Stimulated activated naive CD4-positive, alpha-beta T cell treated with Interleukin-2 at 50 U/mL for 16 hours (primary cell): ENCODE measurements around the gene ARFGAP1.

ENCODE experiments used
- DNase-seq: peaks from one replicate; lab custom pipeline; 2025; lab: John Stamatoyannopoulos, UW

The ARFGAP1 gene

DNA sequence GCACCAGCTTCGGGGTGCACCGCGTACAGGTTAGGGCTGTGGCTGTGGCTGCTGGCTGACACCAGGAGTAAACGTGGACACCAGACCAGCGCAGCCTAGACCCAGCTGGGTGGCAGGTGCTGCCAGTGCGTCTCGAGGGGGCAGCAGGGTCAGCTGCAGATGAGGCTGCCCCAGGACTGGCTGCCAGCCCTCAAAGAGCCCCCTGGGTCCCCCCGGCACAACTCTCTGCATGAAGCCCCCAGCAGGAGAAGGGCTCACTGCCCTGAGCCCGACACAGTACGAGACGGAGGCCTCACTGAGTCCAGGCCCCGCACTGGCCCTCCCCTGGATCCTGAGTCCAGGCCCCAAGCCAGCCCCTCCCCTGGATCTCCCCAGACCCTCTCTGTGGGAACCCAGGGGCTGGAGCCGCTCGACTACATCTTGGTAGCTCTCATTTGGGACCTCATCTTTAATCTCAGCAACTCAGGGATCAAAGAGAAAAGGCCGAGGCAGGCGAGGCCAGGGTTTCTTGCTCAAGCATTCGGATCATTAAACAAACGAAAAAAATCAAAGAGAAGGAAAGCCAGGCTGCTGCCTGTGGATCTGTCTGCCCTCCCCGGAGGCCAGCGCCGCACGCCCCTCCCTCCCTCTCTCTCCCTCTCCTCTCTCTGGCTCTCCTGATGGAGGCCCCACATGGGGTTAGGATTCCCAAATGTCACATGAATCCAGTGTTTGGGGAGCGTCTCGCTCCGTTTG is 11.4 kb upstream of the ARFGAP1 start:
- no peak for DNase-seq

DNA sequence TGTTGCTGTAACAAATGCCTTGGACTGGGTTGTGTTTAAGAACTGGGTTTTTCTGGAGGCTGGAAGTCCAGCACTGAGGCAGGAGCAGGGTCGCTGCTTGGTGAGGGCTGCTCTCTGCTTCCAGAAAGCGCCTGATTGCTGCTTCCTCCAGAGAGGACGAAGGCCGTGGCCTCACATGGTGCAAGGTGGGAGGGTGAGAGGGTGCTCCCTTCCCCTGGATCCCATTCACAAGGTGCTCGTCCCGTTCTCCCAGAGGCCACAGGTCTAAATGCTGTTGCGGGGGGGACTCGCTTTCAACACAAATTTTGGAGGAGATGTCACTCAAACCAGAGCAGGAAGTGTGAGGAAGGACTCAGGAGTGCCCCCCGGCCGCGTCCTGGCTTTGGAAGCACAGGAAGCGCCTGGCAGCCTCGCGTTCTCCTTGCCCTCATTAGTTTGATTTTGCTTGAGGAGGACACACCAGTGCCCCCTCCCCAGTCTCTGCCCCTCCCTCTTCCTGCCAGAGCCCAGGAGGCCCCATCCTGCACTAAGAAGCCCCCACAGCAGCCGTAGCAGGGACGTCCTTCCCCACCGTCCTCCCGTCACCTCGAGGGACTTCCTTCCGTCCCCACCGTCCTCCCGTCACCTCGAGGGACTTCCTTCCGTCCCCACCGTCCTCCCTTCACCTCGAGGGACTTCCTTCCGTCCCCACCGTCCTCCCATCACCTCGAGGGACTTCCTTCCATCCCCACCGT is 10.7 kb upstream of the ARFGAP1 start:
- DNase-seq = no peak

DNA sequence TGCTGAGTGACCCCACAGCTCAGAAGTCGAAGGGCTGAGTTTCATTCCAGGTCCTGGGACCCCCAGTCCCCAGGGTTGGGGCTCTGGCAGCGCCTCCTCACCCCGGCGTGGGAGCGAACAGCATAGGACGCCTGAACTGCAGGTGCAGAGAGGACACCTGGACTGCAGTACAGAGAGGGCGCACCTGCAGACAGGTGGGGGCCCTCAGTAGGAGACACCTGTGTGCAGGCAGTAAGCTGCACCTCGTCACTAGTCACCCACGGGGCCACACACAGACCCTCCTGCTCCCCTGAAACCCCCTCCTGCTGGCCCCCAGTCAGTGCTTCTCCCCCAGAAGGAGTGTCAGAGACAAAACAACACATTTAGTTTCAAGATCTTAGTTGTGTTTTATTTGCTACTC is 9.8 kb upstream of the ARFGAP1 start:
- no peak for DNase-seq

DNA sequence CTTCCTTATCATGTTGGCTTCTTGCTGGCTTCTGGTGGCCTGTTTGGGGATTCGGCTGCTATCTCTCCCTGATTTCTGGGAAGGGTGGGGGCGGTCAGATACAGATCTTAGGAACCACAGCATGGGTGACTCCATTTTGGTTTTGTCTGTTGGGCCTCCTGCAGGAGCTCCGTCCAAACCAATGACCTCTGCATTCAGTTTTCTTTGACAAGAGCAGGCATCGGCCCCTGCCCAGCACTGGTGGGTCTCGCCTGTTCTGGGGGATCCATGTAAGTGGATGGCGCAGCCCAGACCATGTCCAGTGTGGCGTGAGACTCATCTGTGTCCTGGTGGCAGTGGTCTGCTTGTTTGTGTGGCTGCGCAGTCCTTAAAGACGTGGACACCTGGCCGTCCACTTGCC is 8.6 kb upstream of the ARFGAP1 start:
- no peak for DNase-seq

DNA sequence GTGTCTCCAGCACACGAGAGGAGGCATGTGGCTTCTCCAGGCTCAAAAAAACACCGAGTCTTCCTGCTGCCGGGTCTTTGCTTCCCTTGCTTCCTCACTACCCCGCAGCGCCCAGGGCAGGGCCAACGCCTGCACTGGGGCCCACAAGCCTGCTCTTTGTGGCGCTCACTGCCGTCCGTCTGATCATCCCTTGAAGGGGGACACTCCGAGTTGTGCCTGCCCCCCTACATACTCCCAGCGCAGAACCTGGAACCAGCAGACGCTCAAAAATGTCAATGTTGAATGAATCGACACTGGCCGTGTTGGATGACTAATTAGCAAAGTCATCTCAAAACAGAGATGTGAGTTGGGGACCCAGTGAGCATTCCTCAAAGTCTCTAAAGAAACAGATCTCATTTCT is 8.1 kb upstream of the ARFGAP1 start:
- no peak for DNase-seq

DNA sequence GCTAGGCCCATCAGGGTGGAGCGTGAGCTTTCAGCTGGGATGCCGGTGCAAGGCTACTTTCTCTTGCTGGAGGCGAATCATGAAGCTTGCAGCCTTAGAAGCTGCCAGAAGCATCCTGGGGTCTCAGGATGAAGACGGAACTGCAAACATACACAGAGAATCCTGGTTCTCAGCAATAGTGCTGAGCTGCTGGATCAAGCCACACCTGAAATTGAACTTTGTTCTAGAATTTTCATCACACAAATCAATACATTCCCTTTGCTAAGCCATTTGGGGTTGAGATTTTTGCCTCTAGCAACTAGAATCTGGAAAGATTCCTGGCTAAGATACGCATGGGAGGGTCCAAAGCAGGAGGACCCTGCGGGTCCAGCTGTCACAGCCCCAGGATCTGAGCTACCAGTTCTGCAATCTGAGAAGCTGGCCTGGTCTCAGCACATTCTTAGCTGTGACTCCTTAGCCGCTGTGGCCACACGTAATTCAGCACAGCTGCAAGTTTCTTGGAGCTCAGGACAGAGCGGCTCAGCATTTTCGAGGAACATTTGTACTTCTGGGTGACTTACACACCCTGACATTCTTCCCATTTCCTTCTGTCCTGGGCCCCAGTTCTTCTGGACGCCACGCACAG is 6.6 kb upstream of the ARFGAP1 start:
- DNase-seq = no peak

DNA sequence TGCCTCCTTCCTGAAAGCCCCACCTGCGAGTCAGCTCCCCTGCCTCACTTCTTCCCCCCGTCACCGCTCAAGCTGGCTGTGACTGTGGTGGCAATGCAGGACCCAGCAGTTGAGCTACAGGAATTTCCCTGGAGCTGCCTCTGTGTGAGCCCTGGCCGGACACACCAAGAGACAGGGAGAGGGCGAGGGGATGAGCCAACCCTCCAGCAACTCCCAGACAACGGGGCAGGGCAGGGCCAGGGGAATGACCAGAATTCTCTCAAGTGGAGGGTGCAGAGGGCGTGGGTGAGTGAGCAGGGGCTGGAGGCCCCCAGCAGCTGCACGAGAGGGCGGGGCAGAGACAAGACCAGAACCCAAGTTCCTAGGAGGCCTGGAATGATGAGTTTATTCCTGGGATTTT is 4.9 kb upstream of the ARFGAP1 start:
- DNase-seq = no peak

DNA sequence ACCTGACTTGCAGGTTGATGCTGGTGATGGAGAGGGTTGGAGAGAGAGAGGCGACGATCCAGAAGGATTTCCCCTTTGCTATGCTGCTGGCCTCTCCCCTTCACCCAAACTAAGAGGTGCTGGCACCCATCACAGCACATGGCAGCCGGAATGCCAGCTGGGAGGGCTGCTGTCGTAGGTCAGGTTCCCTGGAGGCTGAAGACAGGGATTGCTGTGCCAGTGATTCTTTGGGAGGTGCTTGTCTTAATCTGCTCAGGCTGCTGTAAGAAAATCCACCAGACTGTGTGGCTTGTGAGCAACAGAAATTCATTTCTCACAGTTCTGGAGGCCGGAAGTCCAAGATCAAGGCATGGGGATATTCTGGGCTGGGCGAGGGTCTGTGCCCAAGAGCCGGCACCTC is 4.4 kb upstream of the ARFGAP1 start:
- DNase-seq = no peak

DNA sequence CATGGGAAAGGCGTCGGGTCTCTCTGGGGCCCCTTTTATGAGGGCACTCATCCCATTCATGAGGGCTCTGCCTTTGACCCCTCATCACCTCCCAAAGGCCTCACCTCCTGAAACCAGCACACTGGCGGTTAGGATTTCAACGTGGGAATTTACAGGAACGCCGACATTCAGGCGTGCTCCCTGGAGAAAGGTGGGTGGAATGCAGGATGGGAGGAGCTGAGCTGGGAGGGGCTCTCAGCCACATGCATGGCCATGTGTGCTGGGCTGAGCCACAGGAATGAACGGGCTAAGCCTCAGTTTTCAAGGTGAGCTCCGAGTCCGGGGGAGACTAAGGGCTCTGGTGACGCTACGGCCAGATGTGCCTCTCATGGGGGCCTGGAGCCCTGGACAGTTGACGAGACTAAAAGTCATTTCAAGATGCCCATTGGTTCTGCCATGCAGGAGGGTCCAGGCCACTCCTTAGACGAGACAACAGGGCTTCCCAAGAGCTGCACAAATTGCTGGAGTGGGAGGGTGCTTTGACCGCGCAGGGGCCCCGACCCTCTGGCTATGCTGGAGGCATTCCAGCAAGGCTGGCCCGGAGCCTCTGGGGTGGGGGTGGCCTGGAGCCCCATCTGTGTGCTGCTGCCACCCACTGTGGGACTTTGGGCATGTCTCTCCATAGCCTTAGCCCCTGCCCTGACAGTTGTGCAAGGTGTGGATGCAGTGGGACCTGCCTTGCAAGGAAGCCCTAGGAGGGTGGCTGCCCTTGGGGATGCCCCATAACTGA is 3.8 kb upstream of the ARFGAP1 start:
- DNase-seq = no peak

DNA sequence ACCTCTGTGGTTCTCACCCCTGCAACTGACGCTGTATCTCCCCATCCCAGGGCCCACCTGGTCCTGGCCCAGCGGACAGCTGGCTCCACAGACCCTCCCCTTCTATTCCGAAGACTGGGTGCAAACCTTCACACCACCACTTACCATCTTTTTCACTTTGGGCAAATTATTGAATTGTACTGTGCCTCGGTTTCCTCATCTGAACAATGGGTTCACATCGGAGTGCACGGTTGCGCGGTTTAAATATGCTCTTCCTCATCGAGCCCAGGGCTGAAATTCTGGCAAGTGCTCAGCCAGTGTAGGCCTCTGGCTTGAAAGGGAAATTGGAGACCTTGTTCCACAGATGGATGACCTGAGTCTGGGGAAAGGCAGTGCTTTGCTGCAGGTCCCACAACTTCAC is 2.9 kb upstream of the ARFGAP1 start:
- no peak for DNase-seq

DNA sequence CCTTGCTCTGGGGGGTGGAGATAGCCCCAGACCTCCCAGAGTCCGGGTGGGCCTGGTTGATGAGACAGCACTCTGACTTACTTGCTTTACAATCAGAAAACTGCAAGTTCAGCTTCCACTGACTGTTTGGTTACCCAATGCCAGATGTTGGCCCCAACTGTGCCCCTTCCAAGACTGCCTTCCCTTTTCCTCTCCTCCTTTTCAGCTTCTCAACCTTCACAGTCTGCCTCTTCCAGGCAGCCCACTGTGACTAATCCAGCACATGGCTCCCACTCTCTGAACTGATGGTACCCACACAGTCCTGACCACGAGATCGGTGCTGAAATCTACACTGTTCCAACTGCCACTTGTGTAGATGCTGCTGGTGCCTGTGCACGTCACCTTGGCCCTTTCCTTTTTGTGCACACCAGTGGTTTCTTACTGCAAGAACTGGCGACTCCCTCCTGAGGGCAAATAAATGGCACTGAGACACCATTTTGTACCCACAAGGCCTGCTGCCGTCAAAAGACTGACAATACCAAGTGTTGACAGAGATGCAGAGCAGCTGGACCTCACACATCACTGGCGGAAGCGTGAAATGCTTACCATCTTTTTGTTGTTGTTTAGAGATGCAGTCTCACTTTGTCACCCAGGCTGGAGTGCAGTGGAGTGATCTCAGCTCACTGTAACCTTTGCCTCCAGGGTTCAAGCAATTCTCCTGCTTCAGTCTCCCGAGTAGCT is 1.8 kb upstream of the ARFGAP1 start:
- DNase-seq = no peak

DNA sequence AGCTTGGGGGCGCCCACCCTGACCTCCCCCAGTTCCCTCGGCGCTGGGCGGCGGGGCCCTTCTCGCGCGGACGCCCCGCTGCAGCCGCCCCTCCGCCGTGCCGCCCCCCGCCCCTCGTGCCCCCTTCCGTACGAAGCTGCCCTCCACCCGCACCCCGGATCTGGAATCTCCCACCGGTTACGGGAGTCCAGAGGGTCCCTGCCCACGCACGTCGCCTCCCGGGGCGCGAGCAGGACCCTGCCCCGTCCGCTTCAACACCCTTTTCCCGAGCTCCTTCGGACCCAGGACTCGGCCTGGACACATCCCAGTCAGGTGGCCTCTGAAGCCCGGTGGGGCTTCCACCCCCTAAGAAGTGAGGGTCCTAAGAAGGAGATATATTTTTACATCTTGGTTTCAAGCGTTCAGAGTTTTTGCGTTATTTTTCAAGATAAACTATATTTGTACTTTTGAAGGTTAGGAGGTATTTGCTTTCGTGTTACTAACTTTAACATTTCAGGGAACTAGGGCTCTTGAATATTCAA is 506 bp downstream of the ARFGAP1 start:
- DNase-seq = no peak

DNA sequence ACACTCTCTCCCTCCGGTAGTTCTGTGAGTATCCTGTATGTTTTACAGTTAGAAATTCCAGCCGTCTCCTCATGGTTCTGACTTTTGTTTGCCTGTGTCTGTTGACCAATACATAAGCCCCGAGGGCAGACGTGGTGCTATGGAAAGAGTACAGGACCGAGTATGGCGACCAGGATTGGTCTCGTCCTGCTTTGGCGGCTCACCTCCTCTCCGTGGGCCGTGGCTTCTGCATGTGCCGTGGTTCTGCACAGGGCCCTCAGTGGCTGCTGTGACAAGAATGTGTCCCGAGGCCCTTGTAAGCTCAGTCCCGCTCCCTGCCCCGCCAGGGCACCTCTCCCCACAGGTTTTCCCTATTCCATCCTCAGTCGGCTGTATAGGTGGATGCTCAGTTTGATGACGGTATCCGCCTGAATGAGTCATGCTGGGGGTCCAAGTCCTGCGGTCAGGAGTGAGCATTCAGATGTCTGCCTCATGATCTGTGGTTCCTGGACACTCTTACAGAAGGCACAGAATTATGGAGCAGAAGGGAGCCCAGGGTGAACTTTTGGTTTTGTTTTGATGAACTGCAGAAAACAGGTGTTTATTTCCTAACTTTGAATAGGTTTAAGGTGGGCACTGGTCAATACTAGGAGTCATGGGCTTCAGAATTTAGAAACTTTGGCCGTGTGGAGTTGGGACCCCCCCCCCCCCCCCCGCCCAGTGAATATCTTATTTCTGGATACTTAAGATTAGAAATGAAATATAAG is 1.2 kb downstream of the ARFGAP1 start:
- no peak for DNase-seq

DNA sequence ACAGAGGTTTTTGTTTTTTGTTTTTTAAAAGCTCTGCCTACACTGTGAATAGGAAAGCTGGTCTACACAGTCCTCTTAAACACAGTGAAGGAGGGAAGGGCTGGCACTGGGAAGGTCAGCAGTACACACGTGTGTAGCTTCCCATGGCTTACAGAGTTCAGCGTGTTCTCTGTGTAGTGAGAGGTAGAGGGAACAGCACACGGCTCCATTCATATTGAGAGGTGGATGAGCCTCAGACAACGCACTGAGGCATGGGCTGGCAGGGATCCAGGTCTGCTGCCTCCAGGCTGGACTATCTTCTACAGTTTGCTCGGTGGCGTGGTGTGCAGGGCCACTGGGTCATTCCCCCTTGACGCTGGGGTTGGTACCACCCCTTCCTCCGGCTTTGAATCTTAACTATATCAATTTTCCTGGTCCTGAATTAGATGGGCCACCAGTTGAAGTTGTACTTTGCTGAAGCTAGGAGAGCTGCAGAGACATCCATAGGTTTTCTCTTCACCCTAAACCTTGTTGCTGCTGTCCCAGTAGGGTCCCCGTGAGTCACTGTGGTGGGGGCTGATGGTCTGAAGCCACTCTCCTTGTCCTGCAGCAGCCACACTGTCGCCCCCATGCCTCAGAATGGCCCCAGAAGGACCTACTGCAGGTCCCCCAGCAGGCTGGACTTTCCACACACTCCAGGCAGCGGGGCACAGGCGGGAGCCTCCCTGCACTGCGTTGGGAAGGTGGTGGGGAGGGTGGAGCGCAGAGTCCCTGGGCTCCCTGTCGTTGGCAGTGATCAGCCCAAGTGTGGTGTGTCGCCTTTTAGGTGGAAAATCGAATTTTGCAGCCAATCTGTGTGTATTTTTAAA is 2.0 kb downstream of the ARFGAP1 start:
- DNase-seq = no peak

DNA sequence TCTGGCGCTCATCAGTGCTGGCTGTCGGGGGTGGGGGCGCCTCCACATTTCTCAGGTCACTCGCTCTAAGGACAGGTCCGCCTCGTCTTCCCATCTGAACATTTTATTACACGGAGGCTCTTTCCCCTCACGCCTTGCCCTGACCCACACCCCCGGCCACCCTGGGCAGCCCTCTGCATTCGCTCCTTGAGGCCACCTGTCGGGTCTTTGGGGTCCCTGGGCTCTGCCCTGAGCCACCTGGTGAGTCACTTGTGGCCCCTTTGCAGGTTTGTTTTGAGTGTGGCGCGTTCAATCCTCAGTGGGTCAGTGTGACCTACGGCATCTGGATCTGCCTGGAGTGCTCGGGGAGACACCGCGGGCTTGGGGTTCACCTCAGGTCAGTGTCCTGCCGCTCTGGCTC is 3.2 kb downstream of the ARFGAP1 start:
- DNase-seq = no peak

DNA sequence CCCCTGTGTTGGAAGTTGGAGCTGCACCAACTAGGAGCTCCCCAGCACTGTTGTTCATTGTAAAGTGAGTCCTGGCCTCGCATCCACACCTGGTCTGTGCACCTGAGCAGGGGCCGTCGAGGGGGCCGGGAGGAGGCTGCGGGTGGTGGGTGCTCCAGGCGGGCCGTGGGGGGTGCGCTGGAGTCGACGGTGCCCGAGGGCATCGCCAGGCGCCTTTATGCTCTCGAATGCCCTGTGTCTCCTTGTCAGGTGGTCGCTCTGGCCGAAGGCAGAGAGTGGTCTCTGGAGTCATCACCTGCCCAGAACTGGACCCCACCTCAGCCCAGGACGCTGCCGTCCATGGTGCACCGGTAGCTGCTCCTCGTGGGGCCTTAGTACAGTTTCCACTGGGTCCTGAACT is 4.3 kb downstream of the ARFGAP1 start:
- no peak for DNase-seq

DNA sequence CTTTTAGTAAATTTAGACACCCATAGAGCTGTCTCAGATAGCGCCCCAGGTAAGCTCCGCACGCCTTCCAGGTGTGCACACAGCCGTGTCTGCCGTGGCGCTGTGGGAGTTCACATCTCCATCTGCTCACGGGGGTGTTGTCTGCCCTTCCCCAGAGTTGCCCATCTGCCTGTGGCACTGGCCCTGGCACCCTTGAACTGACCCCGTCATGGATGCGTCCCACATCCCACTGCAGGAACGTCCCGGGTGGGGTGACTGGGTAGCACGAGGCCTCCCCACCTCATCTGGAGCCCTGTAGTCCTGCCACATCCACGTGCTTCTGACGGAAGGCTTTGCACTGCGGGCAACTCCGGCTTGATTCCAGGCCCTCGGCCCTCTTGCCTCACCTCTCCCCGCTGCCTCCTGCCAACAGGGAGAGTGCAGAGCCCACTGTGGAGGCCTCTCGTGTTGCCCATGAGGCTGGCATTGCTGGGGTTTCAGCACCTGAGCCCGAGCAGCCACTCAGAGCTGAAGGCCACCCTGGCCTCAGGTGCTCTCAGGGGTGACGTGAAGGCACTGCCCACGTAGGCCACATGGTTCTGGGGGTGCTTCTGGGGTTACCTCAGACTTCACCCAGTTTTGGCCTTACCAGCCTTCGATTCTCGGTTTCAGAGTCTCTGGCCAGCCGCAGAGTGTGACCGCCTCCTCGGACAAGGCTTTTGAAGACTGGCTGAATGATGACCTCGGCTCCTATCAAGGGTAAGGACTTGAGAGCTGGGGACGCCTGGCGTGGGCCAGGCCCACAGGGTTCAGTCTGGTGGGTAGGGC is 5.1 kb downstream of the ARFGAP1 start:
- DNase-seq = no peak

DNA sequence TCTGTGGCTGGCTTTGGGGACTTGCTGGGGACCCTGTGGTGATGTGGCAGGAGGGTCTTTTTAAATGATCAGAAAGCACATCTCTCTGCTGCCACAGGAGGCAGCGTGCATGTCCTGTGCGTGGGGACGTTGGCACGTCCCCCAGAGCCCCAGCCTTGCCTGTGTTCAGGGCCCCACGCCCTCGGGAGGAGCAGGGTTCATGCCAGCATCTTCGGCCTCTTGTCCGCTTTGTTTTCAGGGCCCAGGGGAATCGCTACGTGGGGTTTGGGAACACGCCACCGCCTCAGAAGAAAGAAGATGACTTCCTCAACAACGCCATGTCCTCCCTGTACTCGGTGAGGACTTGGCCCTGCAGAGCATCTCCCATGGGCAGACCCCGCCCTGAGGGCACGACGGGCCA is 6.0 kb downstream of the ARFGAP1 start:
- DNase-seq = no peak

DNA sequence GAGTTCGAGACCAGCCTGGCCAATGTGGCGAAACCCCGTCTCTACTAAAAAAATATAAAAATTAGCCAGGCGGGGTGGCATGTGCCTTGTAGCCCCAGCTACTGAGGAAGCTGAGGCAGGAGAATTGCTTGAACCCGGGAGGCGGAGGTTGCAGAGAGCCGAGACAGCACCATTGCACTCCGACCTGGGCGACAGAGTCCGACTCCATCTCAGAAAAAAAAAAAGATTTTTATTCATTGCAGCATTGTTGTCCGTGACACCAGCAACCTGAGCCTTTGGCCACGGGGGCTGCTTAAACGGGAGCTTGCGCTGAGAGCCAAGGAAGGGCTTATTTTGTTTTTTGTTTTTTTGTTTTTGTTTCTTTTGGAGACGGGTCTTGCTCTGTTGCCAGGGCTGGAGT is 7.3 kb downstream of the ARFGAP1 start:
- DNase-seq = no peak
